ENCODE measurements around the gene FXYD7. TPM values are rescaled to one million over a fixed set of nuclear protein-coding genes. Genes with fewer than 3 reads are reported as not detected.

FXYD7 gene
- polyA plus RNA-seq, 3 donors: 0.16 TPM; not detected in 2

DNA sequence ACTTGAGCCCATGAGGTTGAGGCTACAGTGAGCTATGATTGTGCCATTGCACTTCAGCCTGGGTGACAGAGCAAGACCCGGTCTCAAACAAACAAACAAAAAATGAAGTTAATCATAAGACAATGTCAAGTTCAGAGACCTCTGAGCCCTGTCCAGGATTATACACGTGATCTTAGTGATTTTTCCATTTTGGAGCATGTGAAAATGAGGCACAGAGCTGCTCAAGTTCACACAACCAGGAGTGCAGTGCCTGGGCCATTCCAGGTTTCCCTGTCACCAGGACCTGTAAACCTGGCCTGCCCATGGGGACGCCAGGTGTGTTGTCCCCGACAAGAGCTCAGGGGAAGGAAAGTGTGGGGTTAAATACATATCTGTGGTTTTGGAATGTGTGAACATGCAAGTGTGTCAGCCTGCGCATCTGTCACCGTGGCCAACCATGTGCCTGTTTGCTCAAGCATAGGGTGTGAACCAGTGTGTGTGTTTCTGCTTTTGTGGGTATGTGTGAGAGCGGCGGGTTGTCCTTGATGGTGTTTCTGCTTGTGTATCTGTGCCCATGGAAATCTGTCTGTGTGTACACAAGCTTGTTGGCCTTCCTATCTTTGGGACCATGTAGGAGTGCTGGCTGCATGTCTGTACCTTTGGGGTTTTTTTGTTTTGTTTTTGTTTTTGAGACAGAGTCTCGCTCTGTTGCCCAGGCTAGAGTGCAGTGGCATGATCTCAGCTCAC lies 5.9 kb upstream of the FXYD7 start:
- Mint-ChIP-seq H3K4me1 (peaks cover 40% of the 10 kb centered on the region), H3K27me3 (ENCODE audit: low read depth in 3 of 3) (peaks cover 6 to 16% (median 7%) of the 10 kb centered on the region in 3 donors), H3K27ac (peak overlapping the region in 1 of 7 donors; percentile 37), H3K9me3 (peaks cover 0 to 3% (median 0%) of the 10 kb centered on the region in 7 donors), H3K4me3 (peak overlapping the region in 1 of 2 donors; percentile 29), H3K36me3 (no peaks in the 10 kb centered on the region)
- no peak overlapping the region for H3K9ac ChIP-seq (ENCODE audit: insufficient read depth, low read length, poor library complexity, severe bottlenecking)
- no peaks in the 10 kb centered on the region for H3K9me3 ChIP-seq (replicated peaks in 1 of 2; ENCODE audit: control insufficient read depth in 1 of 2, insufficient read depth in 1 of 2, low read length in 2 of 2)
- H3K27ac ChIP-seq (ENCODE audit: low read depth in 1 of 2, low read length in 2 of 2): no peak overlapping the region
- no peak overlapping the region for H2AFZ ChIP-seq (ENCODE audit: insufficient read depth, low read depth, low read length, poor library complexity, severe bottlenecking)
- TF ChIP-seq, protein P1, sequence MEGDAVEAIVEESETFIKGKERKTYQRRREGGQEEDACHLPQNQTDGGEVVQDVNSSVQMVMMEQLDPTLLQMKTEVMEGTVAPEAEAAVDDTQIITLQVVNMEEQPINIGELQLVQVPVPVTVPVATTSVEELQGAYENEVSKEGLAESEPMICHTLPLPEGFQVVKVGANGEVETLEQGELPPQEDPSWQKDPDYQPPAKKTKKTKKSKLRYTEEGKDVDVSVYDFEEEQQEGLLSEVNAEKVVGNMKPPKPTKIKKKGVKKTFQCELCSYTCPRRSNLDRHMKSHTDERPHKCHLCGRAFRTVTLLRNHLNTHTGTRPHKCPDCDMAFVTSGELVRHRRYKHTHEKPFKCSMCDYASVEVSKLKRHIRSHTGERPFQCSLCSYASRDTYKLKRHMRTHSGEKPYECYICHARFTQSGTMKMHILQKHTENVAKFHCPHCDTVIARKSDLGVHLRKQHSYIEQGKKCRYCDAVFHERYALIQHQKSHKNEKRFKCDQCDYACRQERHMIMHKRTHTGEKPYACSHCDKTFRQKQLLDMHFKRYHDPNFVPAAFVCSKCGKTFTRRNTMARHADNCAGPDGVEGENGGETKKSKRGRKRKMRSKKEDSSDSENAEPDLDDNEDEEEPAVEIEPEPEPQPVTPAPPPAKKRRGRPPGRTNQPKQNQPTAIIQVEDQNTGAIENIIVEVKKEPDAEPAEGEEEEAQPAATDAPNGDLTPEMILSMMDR (IDR thresholded peaks at IDR 0.05): no peak
- no peaks in the 10 kb centered on the region for H3K79me2 ChIP-seq (ENCODE audit: insufficient read depth, low read length)
- WGBS (ENCODE audit: insufficient coverage): 72% methylated on average over 8 of the region's 9 CpGs
- H3K4me1 ChIP-seq (ENCODE audit: control insufficient read depth in 1 of 2, insufficient read depth in 2 of 2, low read length in 2 of 2): peaks cover 40 to 41% of the 10 kb centered on the region in 2 donors
- no peak overlapping the region for H3K4me2 ChIP-seq (replicated peaks; ENCODE audit: extremely low read depth, low read length, poor library complexity, severe bottlenecking)
- H4K20me1 ChIP-seq (ENCODE audit: insufficient read depth, low read length): no peaks in the 10 kb centered on the region
- peaks cover under 1 to 6% of the 10 kb centered on the region in 2 donors for H3K27me3 ChIP-seq (ENCODE audit: control insufficient read depth in 2 of 2, insufficient read depth in 2 of 2, low read length in 2 of 2)
- no peaks in the 10 kb centered on the region for H3K36me3 ChIP-seq (replicated peaks in 1 of 2; ENCODE audit: control insufficient read depth in 1 of 2, insufficient read depth in 2 of 2, low read length in 2 of 2)
- intact Hi-C loops (cut with micrococcal nuclease): loop anchor here (5.0 to 10.0 kb wide), 2 partner anchors 70 to 162 kb away; no protein-coding TSS in a partner anchor
- no peak overlapping the region for H3K4me3 ChIP-seq (replicated peaks in 1 of 3; ENCODE audit: low read depth in 2 of 3, low read length in 3 of 3)
- no peak for DNase-seq

DNA sequence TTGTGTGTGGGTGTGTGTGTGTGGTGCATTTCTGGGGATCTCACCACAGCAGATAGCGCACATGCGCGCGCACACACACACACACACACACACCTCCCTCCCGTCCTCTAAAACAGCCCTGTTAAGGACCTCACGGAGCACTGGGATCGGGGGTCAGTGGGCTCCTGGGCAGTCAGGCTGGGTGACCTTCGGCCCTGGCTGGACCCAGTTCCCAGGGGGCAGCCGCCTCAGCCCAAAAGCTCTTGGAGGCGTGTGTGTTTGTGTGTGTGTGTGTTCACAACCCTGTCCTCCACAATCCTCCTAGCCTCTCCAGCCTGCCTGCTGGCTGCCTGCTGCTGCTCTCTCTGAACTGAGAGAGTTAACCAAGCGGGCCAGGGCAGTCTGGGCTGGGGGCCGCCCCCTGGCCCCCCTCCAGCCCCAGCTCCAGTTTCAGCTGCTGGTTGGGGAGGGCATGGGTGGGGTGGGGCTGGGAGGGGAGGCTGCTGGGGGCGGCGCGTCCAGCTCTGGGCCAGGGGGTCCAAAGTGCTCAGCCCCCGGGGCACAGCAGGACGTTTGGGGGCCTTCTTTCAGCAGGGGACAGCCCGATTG lies 4.7 kb upstream of the FXYD7 start, which contains the start of gene FXYD1:
TSS of gene FXYD1 (plus strand) at position 520 of the 588 bp plus-strand sequence. CDS start 1,256 bp downstream, outside the sequence.
- no peak within 1 kb of the TSS for H3K9ac ChIP-seq (ENCODE audit: insufficient read depth, low read length, poor library complexity, severe bottlenecking)
- no peaks in the 10 kb centered on the region for H4K20me1 ChIP-seq (ENCODE audit: insufficient read depth, low read length)
- DNase-seq: no peak
- peaks cover 12 to 28% (median 14%) of the 10 kb centered on the region in 3 donors for H3K27me3 Mint-ChIP-seq (ENCODE audit: low read depth in 3 of 3)
- peaks cover 9 to 17% of the 10 kb centered on the region in 2 donors for H3K27me3 ChIP-seq (ENCODE audit: control insufficient read depth in 2 of 2, insufficient read depth in 2 of 2, low read length in 2 of 2)
- no peaks in the 10 kb centered on the region for H3K36me3 ChIP-seq (replicated peaks in 1 of 2; ENCODE audit: control insufficient read depth in 1 of 2, insufficient read depth in 2 of 2, low read length in 2 of 2)
- H2AFZ ChIP-seq (ENCODE audit: insufficient read depth, low read depth, low read length, poor library complexity, severe bottlenecking): peak within 1 kb of the TSS; percentile 38
- no peak within 1 kb of the TSS for H3K27ac ChIP-seq (ENCODE audit: low read depth in 1 of 2, low read length in 2 of 2)
- H3K9me3 Mint-ChIP-seq: peaks cover 0 to 3% (median 0%) of the 10 kb centered on the region in 7 donors
- TF ChIP-seq, protein P1 (IDR thresholded peaks at IDR 0.05): no peak
- no peaks in the 10 kb centered on the region for H3K79me2 ChIP-seq (ENCODE audit: insufficient read depth, low read length)
- H3K4me3 Mint-ChIP-seq: peak within 1 kb of the TSS in 1 of 2 donors; percentile 46
- no peak within 1 kb of the TSS for H3K4me3 ChIP-seq (replicated peaks in 1 of 3; ENCODE audit: low read depth in 2 of 3, low read length in 3 of 3)
- intact Hi-C loops (cut with micrococcal nuclease): loop anchor here (5.0 to 10.0 kb wide), 2 partner anchors 71 to 164 kb away; no protein-coding TSS in a partner anchor
- peak within 1 kb of the TSS in 4 of 7 donors; percentile 52 to 85 (median 65) for H3K27ac Mint-ChIP-seq
- peaks cover 48% of the 10 kb centered on the region for H3K4me1 Mint-ChIP-seq
- H3K4me2 ChIP-seq (replicated peaks; ENCODE audit: extremely low read depth, low read length, poor library complexity, severe bottlenecking): no peak within 1 kb of the TSS
- H3K36me3 Mint-ChIP-seq: no peaks in the 10 kb centered on the region
- WGBS (ENCODE audit: insufficient coverage): 96% methylated on average over 9 of the region's 18 CpGs
- H3K9me3 ChIP-seq (replicated peaks in 1 of 2; ENCODE audit: control insufficient read depth in 1 of 2, insufficient read depth in 1 of 2, low read length in 2 of 2): no peaks in the 10 kb centered on the region
- peaks cover 47 to 49% of the 10 kb centered on the region in 2 donors for H3K4me1 ChIP-seq (ENCODE audit: control insufficient read depth in 1 of 2, insufficient read depth in 2 of 2, low read length in 2 of 2)

Data from CD14-positive monocyte (primary cell).